Smooth muscle cell (in vitro differentiated cells): Measurements from ENCODE around the gene PCDHGB2. TPM values are rescaled to one million over a fixed set of nuclear protein-coding genes. Genes with fewer than 3 reads are reported as not detected.
"Not testable (repeated sequence)": the region's sequence is repeated elsewhere in the genome, so short reads cannot be mapped to it uniquely, and the experiment has no call there.

Experiments
- DNase-seq: peaks from one replicate; lab custom pipeline; 2025; ENCODE audit not compliant: unreplicated experiment; lab: John Stamatoyannopoulos, UW
- H2AFZ ChIP-seq: fragments of 200-600 bp; sonication (generic); 2 replicates; pipeline ENCODE4 v1.6.0; 2016; ENCODE audit warnings: antibody characterized with exemption, low read depth, mild to moderate bottlenecking
- H3F3A ChIP-seq: fragments of 200-600 bp; sonication (generic); 2 replicates; pipeline ENCODE4 v1.6.0; 2017; ENCODE audit warnings: antibody characterized with exemption, low read depth
- H3K27ac ChIP-seq: fragments of 200-600 bp; sonication (generic); 2 replicates; pipeline ENCODE4 v1.5.1; 2016; ENCODE audit warnings: low read depth, mild to moderate bottlenecking
- H3K27me3 ChIP-seq: fragments of 200-600 bp; sonication (generic); 2 replicates; pipeline ENCODE4 v1.6.1; 2016; ENCODE audit warnings: low read depth, mild to moderate bottlenecking
- H3K36me3 ChIP-seq: fragments of 200-600 bp; sonication (generic); 2 replicates; pipeline ENCODE4 v1.5.1; 2016; ENCODE audit warnings: low read depth
- H3K4me1 ChIP-seq: fragments of 200-600 bp; sonication (generic); 2 replicates; pipeline ENCODE4 v1.5.1; 2016; ENCODE audit warnings: low read depth
- H3K4me2 ChIP-seq: fragments of 200-600 bp; sonication (generic); 2 replicates; pipeline ENCODE4 v1.6.0; 2016; ENCODE audit warnings: mild to moderate bottlenecking
- H3K4me3 ChIP-seq: fragments of 200-600 bp; sonication (generic); 2 replicates; pipeline ENCODE4 v1.5.1; 2016; ENCODE audit warnings: mild to moderate bottlenecking
- H3K79me2 ChIP-seq: fragments of 200-600 bp; sonication (generic); 2 replicates; pipeline ENCODE4 v1.6.0; 2016; ENCODE audit warnings: low read depth, mild to moderate bottlenecking
- H3K9ac ChIP-seq: fragments of 200-600 bp; sonication (generic); 2 replicates; pipeline ENCODE4 v1.6.0; 2016; ENCODE audit warnings: low read depth
- H3K9me3 ChIP-seq: fragments of 200-600 bp; sonication (generic); replicated peaks from 2 replicates; pipeline ENCODE4 v1.5.1; 2016; ENCODE audit warnings: low read depth
- H4K20me1 ChIP-seq: fragments of 200-600 bp; sonication (generic); 2 replicates; pipeline ENCODE4 v1.6.0; 2016; ENCODE audit warnings: low read depth
- WGBS: methylation state at CpG from one replicate; pipeline ENCODE4 v1.1.7; 2016; ENCODE audit warnings: low lambda C conversion rate; 5-methylcytosine and 5-hydroxymethylcytosine counted together
- polyA plus RNA-seq: library from polyadenylated mRNA; unstranded; fragments of >200 nt; fragmentation: Nextera tagmentation; extraction: Ambion mirVana; gene quantifications from 2 replicates; pipeline ENCODE4 v1.2.1, GENCODE V29; 2016
- total RNA-seq: library from RNA; depleted of rRNA; stranded (reverse); fragments of >200 nt; gene quantifications from 2 replicates; pipeline ENCODE4 v1.2.3, GENCODE V29; 2014
- TF ChIP-seq, protein P1 (sequence below): fragments of 200-600 bp; sonication (generic); IDR thresholded peaks from 2 replicates; pipeline ENCODE4 v1.5.1; 2017; ENCODE audit warnings: borderline replicate concordance, mild to moderate bottlenecking, antibody characterized with exemption; ENCODE audit not compliant: insufficient read depth, poor library complexity, severe bottlenecking

Gene PCDHGB2
- total RNA-seq (0.18 and 1.1 TPM in 2 replicates), polyA plus RNA-seq (not detected in 2 replicates)

DNA sequence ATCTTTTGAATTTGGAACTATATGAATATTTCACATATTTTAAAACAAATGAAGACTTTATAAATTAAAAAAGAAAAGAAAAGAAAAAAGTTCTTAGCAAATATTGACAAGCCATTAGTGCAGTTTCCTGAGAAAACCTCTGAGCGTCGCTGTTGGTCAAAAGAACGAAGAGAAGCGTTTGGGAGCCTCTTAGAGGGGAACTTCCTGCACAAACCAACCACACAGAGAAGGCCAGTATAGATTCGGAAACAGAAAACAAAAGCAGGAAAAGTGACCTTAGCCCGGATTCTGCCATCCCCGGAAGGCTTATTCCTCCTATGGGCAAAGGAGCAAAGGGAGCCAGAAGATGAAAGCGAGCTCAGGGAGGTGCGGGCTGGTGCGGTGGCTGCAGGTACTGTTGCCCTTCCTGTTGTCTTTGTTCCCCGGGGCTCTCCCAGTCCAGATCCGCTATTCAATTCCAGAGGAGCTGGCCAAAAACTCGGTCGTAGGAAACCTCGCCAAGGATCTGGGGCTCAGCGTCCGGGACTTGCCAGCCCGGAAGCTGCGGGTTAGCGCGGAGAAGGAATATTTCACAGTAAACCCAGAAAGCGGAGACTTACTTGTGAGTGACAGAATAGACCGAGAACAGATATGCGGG is at the start of gene PCDHGB2:
Gene PCDHGB2, plus strand, starts transcription at position 205 of the 637 bp plus-strand sequence. Its CDS starts 142 bp downstream, at position 347.
- H4K20me1 ChIP-seq = no peaks in the 10 kb centered on the region
- no peak within 1 kb of the TSS for H3K4me3 ChIP-seq
- H3F3A ChIP-seq = no peaks in the 10 kb centered on the region
- WGBS = 82% methylated on average over 24 of the region's 24 CpGs
- H3K4me2 ChIP-seq = no peak within 1 kb of the TSS
- H3K4me1 ChIP-seq = no peaks in the 10 kb centered on the region
- no peaks in the 10 kb centered on the region for H3K36me3 ChIP-seq
- TF ChIP-seq, protein P1, sequence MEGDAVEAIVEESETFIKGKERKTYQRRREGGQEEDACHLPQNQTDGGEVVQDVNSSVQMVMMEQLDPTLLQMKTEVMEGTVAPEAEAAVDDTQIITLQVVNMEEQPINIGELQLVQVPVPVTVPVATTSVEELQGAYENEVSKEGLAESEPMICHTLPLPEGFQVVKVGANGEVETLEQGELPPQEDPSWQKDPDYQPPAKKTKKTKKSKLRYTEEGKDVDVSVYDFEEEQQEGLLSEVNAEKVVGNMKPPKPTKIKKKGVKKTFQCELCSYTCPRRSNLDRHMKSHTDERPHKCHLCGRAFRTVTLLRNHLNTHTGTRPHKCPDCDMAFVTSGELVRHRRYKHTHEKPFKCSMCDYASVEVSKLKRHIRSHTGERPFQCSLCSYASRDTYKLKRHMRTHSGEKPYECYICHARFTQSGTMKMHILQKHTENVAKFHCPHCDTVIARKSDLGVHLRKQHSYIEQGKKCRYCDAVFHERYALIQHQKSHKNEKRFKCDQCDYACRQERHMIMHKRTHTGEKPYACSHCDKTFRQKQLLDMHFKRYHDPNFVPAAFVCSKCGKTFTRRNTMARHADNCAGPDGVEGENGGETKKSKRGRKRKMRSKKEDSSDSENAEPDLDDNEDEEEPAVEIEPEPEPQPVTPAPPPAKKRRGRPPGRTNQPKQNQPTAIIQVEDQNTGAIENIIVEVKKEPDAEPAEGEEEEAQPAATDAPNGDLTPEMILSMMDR = peak; percentile 4
- no peak within 1 kb of the TSS for H3K9ac ChIP-seq
- peaks cover 6% of the 10 kb centered on the region for H3K9me3 ChIP-seq
- H3K27ac ChIP-seq = no peak within 1 kb of the TSS
- DNase-seq = no peak
- no peaks in the 10 kb centered on the region for H3K27me3 ChIP-seq
- H2AFZ ChIP-seq = no peak within 1 kb of the TSS
- no peaks in the 10 kb centered on the region for H3K79me2 ChIP-seq

DNA sequence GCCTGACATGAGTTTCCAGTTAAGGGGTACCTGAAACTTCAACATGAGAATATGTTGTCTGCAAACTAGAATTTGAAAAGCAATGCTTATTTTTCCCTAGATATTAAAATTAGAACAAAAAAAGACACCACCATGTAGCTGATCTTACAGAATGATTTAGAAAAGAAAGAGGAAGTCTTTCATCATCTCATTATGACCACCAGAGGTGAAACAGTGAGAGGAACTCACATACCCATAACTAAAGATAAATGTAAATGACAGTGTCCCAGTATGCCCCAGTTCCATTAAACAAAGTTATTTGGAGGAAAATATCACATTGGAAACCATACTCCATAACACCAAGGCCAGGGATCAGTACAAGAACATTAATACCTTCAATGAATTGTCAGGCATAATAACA is 46.1 kb upstream of the PCDHGB2 start:
- Histone ChIP-seq H3K79me2 (peaks cover 44% of the 10 kb centered on the region), H2AFZ (no peak overlapping the region)
- TF ChIP-seq, protein P1 = no peak

GRCh38 chr5:141316963-141317362 is 42.8 kb upstream of the PCDHGB2 start:
- not testable (repeated sequence) for H2AFZ ChIP-seq, H3K9ac ChIP-seq, DNase-seq, H3K4me2 ChIP-seq, H3K4me1 ChIP-seq, H3K4me3 ChIP-seq, H3K27ac ChIP-seq, H3K27me3 ChIP-seq, H4K20me1 ChIP-seq
- Histone ChIP-seq H3K79me2 (peaks cover 57% of the 10 kb centered on the region), H3K36me3 (peaks cover 61% of the 10 kb centered on the region), H3F3A (peaks cover 13% of the 10 kb centered on the region), H3K9me3 (peaks cover 57% of the 10 kb centered on the region)
- WGBS = 95% methylated on average over 4 of the region's 4 CpGs

More for the DNA sequence above, 46.1 kb upstream of the PCDHGB2 start:
- DNase-seq = no peak
- Histone ChIP-seq H3K9ac (no peak overlapping the region), H3F3A (no peaks in the 10 kb centered on the region), H3K9me3 (peaks cover 50% of the 10 kb centered on the region), H3K27ac (no peak overlapping the region), H3K27me3 (no peaks in the 10 kb centered on the region), H3K4me3 (no peak overlapping the region), H4K20me1 (no peaks in the 10 kb centered on the region), H3K4me1 (no peaks in the 10 kb centered on the region), H3K4me2 (no peak overlapping the region), H3K36me3 (peaks cover 55% of the 10 kb centered on the region)

- Histone ChIP-seq H3K4me1 (no peaks in the 10 kb centered on the region), H3K9me3 (peaks cover 46% of the 10 kb centered on the region), H3K36me3 (peaks cover 58% of the 10 kb centered on the region), H3K27me3 (no peaks in the 10 kb centered on the region), H3K79me2 (peaks cover 47% of the 10 kb centered on the region), H3K9ac (no peak overlapping the region), H2AFZ (no peak overlapping the region), H4K20me1 (no peaks in the 10 kb centered on the region), H3K27ac (peak overlapping the region; percentile 97), H3F3A (peaks cover 13% of the 10 kb centered on the region), H3K4me3 (peak overlapping the region; percentile 85), H3K4me2 (peak overlapping the region; percentile 87)
- 93% methylated on average over 6 of the region's 6 CpGs for WGBS
- no peak for DNase-seq
- TF ChIP-seq, protein P1 = no peak
Observed at GRCh38 chr5:141319202-141319601, 40.6 kb upstream of the PCDHGB2 start.
